HG02588 (cell line): ENCODE results near the gene LSP1.
A peak's percentile ranks its signal among the peaks of the same experiment; 100 is the strongest.

ENCODE experiments used
- ATAC-seq: cut with Tn5 transposase; IDR thresholded peaks from one replicate; pipeline ENCODE4 v1.9.1; 2021; ENCODE audit warnings: mild to moderate bottlenecking, moderate library complexity; ENCODE audit not compliant: unreplicated experiment

LSP1 gene

DNA sequence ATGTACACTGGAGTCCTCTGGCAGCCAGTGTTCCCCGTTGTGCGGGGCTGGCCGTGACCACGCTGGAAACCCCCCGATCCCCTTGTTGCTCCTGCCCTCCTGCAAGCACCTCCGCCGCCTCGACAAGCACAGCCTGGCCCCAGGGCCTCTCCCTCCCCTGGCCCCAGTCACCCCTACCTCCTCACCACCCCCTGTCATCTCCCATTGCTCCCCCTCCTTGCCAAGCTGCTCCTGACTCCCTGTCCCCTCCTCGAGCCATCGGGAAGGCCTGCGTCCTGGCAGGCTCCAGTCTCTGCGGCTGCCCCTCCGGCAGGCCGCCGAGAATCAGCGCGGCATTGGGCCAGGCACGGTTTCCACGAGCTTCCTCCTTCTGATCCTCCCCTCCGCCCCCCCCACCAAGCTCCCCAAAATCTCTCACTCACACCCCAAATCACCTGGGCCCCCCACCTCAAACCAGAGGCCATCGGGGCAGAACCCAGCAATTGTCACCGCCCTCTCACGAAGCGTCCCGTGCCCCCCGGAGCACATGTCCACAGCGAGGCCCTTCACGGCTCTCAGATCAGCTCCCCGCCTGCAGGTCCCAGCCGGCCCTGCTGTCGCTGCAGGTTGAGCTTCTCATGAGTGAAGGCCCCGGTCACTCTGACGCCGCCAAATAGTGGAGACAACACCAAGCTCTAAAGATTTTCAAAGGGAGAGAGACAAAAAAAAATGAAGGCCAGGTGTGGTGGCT is 5.7 kb upstream of the LSP1 start:
- no peak for ATAC-seq

DNA sequence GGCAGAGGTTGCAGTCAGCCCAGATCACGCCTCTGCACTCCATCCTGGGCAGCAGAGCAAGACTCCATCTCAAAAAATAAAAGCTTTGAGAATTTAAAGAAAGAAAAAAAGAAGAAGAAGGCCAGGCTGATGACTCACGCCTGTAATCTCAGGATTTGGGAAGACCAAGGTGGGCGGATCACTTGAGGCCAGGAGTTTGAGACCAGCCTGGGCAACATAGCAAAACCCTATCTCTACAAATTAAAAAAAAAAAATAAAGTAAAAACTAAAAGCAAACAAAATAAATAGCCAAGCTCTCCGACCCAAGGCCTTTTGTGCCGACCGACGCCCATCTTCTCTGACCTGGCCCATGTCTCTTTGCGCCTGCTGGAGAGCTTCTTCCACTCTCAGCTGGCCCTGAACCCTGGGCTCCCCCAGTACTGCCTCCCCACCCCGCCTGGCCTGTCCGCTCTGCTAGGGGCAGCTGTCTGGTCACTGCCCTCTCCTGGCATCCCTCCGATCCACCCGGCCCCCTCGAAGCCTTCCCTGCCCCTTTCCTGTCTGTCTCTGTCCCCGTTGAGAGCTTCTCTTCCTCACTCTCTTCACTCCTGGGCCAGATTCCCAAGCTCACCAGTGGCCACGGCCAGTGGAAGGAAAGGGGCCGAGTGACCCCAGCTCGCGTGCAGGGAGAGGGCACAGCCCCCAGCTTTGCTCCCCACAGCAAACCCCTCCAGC is 4.8 kb upstream of the LSP1 start:
- no peak for ATAC-seq

DNA sequence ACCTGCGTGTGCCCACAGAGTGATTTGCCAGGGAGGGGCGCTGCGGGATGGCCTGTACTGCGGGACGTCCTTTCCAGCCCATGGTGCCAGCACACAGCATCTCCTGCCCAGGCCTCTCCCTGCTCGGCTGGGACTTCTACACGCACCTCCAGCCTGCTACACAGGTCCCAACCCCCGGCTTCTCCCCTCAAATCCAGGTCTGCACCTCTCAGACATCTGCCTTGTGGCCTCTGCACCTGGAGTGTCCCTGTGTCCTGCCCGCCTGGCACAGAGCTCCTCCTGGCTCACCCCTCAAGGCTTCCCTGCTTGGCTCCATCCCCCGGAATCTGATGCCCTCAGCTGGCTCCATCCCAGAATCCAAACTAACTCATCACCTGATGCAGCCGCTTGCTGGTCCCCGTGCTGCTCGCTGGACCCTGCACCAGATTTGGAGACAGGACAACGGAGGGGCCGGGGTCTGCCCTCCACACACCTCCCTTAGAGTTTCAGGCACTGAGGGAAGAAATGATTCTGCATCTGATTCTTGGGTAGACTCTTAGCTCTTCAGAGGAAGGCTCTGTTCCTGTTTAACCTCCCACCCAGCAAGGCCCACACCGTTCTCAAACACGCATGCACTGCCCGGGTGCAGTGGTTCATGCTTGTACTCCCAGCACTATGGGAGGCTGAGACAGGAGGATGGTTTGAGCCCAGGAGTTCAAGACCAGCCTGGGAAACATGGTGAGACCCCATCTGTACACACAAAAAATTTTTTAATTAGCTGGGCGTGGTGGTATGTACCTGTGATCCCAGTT is 4.0 kb upstream of the LSP1 start:
- no peak for ATAC-seq

DNA sequence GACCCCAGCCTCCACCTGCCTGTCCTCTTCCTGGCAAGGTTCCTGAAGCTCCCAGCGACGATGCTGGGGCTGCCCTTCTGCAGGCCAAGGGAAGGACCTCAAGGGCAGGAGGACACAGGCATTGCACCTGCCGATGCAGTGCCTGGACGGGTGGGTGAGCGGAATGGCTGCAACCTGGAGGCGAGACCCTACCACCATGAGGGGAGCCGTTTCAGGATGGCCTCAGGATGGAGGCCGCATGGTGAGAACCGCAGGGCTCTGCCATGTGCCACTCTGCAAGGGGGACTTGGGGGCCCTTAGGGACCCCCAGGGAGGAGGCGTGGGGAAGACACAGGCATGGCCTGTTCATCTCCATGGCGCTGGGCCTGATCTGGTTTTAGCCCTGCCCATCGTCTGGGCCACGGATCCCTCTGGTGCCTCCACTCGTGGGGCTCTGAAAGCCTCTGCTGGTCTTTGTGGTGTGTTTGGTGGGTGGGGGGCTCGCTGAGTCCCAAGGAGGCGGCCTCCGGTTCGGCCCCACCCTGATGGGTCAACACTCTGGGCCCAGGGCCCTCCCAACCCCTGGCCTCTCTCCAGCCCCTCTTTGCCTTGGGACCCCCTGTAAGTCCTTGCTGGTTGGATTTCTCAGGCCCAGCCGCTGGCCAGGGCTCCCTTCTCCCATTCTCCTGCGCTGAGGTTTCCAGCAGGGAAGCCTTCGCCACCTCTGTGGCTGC is 1.3 kb upstream of the LSP1 start:
- no peak for ATAC-seq

DNA sequence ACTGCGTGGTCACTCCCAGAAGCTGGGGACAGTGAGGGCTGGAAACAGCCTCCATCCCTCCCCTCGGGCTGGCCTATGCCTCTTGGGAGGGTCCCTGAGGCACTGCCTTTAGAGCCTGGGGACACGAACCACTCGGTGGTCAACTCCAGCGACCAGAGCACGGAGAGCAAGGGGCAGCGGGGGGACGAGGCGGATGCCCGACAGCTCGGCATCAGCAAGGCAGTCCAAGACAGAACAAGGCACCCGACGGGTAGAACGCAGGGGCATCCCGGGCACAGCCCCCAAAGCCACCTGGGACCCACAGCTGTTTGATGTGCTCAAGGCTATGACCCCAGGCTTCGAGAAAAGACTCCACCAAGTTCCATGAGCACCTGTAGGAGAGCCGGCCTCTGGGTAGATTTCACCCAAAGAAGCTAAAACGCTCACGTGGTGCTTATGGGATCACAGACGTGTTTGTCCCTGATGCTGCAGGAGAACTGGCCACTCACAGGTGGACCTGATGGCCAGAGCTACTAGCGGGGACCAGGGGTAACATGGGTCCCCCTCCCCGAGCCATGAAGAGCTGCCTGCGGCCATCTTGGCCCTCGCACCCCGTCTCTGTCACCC is 510 bp upstream of the LSP1 start:
- ATAC-seq: peak; percentile 1

DNA sequence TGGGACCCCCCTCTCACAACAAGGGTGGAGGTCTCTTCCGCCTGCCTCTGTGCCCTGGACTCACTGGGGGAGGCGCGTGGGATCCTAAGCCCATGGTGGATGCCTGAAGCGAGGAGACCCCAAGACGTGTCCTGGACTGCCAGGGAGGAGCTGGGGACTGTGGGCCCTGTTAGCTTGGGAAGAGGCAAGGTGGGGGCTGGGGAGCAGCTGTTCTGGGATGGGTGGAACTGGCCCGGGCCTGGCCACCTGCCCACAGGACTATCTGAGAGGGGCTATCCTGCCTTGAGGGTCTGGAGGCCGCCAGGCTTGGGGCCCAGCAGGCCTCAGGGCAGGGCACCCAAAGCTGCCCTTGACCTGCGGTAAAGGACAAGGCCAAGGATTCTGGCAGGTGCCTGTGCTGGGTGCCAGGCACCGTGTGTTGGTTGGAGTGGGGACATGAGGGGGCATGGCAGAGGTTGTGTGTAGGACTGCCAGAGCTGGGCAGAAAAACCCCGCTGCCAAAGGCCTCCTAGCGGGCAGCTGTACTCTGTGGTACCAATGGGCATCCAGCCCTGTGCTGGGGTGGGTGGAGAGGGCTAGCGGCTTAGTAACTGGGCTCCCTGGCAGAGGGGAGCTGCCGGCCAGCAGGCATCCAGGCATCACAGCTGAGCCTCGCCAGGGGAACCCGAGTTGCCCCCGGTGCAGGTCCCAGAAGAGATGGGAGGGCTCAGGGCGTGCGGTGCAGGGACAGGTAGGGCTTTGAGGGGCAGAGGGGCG is 670 bp downstream of the LSP1 start:
- ATAC-seq: no peak

DNA sequence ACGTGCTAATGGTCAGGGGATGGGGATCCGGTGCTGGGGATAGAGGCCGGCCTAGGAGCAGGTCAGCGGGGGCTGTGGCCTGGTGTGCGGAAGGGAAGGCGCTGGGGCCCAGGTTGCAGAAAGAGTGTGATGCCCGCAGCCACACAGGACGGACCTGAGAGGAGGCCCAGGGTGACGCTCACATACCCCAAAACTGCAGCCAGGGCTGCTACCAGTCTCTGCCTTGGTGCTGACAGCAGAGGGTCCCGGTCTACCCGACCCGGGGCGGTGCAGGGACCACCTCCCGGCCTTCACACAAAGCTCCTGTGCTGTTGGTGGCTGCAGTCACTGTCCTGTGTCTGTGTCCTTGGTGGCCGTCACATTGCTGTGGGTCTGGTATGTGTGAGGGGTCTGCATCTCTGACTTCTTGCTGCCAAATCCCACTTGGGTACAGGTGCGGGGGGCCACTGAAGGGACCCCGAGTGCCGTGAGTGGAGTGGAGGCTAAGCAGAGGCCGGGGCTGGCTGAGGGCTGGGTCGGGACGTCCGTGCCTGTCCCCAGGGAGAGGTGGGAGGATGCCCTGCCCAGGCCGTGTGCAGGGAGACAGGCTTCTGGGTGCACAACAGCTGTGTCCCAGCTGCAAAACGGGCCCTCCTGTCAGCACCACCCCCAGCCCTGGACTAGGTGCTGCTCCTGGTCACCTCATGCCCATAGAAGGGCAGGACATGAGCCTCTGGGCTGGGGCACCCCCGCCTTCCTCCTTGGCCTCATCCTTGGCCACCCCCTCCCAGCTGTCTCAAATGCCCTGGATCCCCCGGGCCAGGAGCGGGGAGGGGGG is 1.5 kb downstream of the LSP1 start:
- peak; percentile 27 for ATAC-seq

DNA sequence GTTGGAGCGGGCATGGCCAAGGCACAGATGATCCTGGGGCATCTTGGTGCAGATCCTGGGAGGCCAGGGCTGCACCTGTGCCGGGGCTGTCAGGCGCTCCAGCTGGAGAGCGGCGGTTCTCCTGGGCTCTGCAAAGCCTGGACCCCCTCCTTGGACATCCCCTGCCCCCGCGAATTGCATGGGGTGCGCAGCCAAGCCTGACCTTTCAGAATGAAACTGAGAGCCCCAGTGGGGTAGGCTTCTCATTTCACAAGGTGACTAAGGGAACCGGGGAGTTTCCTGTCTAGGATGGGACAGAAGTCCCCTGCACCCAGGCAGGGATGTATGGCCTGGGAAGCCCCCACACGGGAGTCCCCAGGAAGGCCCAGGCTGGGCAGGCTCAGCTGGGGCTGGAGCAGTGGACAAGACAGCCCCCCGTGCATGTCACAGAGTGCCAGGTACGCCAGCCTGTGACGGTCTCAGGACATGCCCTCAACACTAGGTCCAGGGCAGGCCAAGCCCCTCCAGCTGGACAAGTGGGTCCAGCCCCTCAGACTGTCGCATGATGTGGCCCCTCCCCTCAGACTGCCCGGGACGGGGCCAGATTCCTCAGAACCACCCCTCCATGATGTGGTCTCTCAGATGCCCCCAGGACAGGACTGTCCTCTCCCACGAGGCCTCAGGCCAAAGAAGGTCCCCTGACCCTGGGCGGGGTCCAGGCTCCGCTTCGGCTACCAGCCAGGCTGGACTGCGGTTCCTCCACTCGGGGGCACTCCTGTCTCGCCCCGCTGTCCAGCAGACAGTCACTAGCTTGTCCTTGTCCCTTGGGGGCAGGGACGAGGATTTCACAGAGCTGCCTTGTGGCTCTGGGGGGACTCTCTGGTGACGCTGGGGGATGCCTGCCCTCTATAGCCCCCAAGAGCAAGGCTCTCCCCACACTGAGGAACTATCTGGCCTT is 2.3 kb downstream of the LSP1 start:
- peak; percentile 34 for ATAC-seq

DNA sequence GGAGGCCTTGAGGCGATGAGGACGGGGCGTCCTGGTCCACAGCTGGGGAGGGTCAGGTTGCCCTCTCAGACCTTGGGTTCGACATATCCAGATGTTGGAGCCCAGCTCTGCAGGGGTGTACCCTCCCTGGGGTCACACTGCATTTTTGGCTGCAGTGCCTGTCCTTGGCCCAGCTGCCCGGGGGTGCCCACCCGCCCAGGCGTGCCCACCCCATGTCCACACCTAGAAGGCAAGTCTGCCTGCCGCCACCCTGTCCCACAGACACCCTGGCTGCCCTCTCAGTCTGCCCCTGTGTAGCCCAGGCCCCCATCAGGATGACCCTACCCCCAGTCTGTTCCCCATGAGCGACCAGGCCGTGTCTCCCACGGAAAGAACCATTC is 3.0 kb downstream of the LSP1 start:
- no peak for ATAC-seq

DNA sequence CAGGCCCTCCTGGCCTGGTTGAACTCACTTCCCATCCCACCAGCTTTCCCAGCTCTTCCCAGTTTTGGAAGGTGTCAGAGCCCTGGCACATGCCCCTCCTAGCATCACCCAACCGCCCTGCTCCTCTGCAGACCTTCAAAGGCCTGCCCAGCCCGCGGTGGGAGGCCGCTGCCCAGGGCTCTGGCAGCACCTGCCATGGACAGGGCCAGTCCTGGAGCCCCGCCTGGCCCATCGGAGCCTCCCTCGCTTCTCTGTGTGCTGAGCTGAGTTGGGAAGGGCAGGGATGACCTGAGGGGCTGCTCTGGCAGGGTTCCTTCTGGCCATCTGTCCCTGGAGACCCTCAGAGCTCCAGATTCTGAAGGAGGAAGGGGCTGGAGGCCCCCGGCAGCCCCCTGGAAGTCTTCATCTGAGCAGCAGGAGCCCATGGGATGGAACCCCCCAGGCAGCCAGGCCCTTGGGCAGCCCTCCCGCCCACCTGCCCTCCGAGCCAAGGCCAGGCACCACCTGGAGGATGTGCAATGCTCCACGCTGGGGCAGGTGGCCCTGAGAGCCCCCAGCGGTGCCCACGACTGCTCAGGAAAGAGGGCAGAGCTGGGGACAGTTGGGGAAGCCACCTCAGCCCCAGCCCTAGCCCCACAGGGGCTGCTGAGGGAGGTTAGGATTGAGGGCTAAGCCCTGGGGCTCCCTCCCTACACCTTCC is 3.6 kb downstream of the LSP1 start:
- no peak for ATAC-seq

DNA sequence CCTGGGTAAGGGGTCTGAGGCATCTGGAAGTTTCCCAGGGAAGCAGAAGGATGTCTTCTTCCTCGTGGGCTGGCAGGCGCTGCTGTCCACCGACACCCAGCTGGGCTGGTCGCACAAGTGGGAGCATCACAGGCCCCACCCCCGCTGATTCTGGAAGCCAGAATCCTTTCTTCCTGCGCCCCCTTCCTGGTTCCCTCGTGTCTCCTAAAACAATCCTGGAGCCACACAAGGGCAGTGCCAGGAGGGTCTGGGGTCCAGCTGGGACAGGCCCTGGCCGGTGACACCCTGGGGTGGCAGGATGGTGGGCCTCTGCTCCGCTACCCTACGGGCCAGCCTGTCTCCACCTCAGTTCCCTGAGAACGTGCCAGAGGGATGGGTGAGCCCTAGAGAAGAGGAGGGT is 4.2 kb downstream of the LSP1 start:
- ATAC-seq: no peak

DNA sequence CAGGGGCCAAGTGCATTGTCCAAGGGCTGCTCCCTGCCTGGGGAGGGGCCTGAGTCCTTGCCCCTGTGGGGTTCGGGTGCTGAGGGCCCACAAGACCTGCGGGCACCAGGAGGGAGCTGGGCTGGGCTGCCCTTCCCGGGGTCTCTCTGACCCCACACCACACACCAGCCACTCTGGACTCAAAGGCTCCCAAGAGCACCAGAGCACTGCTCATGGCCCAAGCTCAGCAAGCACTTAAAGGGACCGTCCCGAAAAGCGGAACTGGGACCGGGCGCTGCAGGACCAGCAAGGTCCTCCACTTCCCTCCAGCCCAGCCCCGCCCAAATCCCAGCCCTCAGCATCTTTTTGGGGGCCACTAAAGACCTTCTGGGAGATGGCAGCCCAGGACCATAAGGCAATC is 5.3 kb downstream of the LSP1 start:
- no peak for ATAC-seq

DNA sequence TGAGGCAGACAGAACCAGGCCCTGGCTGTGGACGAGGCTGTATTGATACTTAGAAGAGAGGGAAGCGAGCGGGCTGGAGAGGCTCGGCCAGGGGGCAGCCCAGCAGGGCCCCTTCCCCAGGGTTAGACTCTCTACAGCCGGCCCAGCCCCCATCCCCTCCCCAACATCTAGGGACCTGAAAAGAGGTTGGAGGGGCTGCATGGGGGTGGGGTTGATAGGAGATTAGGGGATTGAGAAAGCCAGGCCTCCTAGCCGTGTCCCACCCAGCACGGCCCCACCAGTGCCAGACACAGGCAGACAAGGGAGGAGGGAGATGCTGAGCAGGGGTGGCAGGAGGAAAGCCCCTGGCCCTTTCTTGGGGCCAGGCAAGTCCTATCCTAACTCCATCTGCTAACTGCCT is 5.7 kb downstream of the LSP1 start:
- ATAC-seq: no peak

DNA sequence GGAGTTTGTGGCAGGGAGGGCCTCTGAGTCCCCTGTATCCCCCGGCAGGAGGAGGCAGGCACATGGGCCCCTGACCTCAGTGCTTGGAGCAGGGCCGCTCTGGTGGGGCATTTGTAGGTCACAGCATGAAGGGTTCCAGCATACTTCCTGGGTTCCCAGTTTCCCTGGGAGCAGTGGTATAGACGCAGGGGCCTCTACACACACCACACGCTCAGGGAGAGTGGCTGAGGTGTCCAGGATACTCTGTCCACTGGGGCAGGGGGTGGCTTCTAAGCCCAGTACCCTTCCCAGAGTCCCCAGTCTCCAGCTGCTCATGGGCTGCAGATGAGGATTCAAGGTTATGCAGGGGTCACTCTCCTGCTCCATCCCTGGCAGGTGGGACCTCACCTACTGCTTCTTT is 6.1 kb downstream of the LSP1 start:
- ATAC-seq: no peak

DNA sequence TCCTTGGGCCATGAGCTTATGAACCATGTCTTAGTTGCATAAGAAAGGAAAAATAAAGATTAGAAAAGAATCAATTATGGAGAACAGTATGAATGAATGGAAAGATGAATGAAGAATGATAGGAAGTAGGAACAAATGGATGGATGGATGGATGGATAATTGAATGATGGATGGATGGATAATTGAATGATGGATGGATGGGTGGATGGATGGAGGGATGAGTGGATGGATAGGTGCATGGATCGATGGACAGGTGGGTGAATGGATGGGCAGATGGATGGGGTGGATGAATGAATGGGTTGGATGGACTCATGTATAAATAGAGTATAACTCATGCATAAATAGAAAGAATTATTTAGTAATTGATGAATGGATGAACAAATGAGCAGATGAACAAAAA is 7.2 kb downstream of the LSP1 start:
- ATAC-seq: no peak

DNA sequence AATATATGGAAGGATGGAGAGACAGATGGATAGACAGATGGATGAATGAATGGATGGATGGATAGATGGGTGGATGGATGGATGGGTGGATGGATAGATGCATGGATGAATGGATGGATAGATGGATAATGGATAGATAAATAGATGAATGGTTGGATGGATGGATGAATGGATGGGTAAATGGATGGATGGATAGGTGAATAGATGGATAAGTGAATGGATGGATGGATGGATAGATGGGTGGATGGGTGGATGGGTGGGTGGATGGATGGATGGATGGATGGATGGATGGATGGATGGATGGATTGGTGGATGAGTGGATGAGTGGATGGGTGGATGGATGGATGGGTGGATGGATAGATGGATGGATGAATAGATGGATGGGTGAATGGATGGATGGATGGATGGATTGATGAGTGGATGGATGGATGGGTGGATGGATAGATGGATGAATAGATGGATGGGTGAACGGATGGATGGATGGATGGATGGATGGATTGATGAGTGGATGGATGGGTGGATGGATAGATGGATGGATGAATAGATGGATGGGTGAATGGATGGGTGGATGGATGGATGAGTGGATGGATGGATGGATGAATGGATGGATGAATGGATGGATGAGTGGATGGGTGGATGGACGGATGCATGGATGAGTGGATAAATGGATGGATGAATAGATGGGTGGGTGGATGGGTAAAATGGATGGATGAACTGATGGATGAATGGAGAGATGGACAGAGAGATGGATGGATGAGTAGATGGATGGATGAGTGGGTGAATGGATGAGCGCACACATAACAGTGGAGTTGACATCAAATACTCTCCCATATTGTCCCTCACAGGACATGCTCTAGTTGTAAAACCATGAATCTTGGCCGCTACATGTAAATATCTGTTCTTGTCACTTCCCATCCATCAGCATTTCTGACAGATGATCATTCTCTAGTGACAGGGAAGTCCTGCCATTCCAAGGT is 8.8 kb downstream of the LSP1 start:
- ATAC-seq: no peak
